C4-2B (cell line): ENCODE results near the gene VTCN1.

Experiments used
- H3K27ac ChIP-seq: fragments of 450-650 bp; 2 replicates; pipeline ENCODE4 v1.5.1; 2017
- CTCF ChIP-seq: fragments of 450-650 bp; conservative IDR thresholded peaks from 2 replicates; pipeline ENCODE4 v1.5.1; 2017; ENCODE audit warnings: mild to moderate bottlenecking
- ZFX ChIP-seq: fragments of 450-650 bp; IDR thresholded peaks from 2 replicates; pipeline ENCODE4 v1.6.1; 2017

The VTCN1 gene

GRCh38 chr1:117188170-117188815 is 22.4 kb downstream of the VTCN1 start:
- TF ChIP-seq CTCF = no peak
- no peak for TF ChIP-seq ZFX
- no peak overlapping the region for H3K27ac ChIP-seq

GRCh38 chr1:117183112-117183511 is 27.6 kb downstream of the VTCN1 start:
- H3K27ac ChIP-seq = no peak overlapping the region
- TF ChIP-seq CTCF = no peak
- no peak for TF ChIP-seq ZFX

- H3K27ac ChIP-seq = no peak overlapping the region
- no peak for TF ChIP-seq ZFX
- TF ChIP-seq CTCF = no peak
Measured at GRCh38 chr1:117182319-117182718, 28.4 kb downstream of the VTCN1 start.

GRCh38 chr1:117181630-117182041 is 29.1 kb downstream of the VTCN1 start:
- H3K27ac ChIP-seq = no peak overlapping the region
- no peak for TF ChIP-seq CTCF
- no peak for TF ChIP-seq ZFX

GRCh38 chr1:117180147-117180967 is 30.4 kb downstream of the VTCN1 start:
- TF ChIP-seq CTCF (no peak), ZFX (no peak)

GRCh38 chr1:117179471-117179870 is 31.3 kb downstream of the VTCN1 start:
- no peak for TF ChIP-seq ZFX
- no peak for TF ChIP-seq CTCF
- no peak overlapping the region for H3K27ac ChIP-seq

More at GRCh38 chr1:117180147-117180967, 30.4 kb downstream of the VTCN1 start:
- no peak overlapping the region for H3K27ac ChIP-seq

- TF ChIP-seq CTCF (no peak), ZFX (no peak)
- H3K27ac ChIP-seq = no peak overlapping the region
Measured at GRCh38 chr1:117178756-117179155, 32.0 kb downstream of the VTCN1 start.
